GM21717 (cell line): Measurements from ENCODE around the gene CST4.
"Not testable (repeated sequence)": the region's sequence is repeated elsewhere in the genome, so short reads cannot be mapped to it uniquely, and the experiment has no call there.

Source experiments
- ATAC-seq: cut with Tn5 transposase; IDR thresholded peaks from one replicate; pipeline ENCODE4 v1.9.1; 2021; ENCODE audit warnings: mild to moderate bottlenecking, moderate library complexity; ENCODE audit not compliant: unreplicated experiment

CST4 gene

DNA sequence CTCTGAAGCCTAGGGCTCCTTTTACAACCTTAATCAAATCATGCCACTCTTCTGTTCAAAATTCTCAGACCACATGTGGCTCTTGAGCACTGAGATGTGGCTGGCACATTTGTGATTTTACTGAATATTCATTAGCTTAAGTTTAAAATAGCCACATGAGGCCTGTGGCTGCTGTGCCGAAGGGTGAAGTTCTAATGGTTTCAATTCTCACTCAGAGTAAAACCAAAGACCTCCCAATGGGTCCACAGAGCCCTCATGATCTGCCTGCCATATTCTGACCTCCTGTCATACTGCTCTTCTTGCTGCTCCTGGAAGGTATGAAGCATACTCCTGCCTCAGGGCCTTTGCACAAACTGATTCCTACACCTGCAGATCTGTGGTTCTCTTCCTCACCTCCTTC lies 43.3 kb downstream of the CST4 start:
- no peak for ATAC-seq

DNA sequence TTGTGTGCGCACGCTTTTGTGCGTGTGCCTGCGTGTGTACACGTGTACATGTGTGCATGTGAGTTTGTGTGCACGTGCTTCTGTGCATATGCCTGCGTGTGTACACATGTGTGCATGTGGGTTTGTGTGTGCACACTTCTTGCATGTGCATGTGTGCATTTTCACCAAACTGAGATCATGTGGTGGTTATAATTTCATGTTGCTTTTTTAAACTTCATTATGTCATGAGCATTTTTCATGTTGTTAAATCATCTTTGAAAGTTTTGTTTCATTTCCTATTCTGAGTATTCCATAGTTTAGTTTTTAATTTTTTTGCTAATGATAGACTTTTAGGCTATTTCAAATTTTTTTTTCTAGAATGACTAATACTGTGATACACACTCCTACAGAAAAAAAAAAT lies 44.7 kb downstream of the CST4 start:
- ATAC-seq, result no peak

- no peak for ATAC-seq
These were observed 45.2 kb downstream of the CST4 start for GRCh38 chr20:23643659-23644058.

GRCh38 chr20:23641936-23642751 lies 46.7 kb downstream of the CST4 start:
- ATAC-seq, result no peak

DNA sequence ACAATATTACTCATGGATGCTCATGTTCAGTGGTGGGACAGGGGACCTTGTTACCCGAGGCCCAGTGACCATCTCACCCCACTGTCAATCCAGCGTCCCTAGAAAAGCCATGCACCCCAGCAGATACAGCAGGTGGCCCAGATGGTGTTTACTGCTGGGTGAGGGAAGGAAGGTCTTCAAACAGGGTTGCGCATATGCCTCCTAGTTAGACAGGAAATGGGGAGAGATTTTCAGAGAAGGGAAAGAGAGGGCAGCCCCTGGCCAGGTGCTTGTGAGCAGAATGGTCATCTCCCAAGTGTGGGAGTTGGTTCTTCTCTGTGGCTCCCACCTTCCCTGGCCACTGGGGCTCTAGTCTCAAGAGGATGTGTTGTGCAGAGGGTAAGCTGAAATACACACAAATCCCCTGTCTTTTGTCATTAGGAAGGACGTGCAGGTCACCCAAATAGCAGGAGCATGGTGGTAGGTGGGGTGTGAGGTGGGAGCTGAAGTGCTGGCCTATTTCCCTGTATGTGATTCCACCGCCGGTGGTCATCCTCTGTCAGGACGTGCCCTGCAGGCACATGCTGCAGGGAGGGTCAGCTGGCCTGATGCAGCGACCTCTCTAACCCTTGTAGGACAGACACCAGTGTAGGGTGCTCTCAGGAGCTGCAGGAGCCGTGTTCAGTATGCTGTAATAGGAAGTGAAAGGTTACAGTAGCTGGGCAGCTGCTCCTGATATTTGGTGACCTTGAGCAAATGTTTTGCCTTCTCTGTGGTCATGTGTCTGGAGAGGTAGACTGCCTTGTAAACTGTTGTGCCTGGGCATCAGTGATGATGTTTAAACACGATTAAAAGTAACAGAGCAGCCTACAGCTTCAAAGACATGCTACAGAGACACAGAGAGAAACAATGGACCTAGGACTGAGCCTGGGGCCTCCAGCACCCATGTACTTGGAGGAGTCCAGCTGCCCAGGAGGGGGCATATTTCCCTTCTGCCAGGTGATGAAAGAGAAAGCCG lies 47.9 kb downstream of the CST4 start:
- ATAC-seq, result no peak

DNA sequence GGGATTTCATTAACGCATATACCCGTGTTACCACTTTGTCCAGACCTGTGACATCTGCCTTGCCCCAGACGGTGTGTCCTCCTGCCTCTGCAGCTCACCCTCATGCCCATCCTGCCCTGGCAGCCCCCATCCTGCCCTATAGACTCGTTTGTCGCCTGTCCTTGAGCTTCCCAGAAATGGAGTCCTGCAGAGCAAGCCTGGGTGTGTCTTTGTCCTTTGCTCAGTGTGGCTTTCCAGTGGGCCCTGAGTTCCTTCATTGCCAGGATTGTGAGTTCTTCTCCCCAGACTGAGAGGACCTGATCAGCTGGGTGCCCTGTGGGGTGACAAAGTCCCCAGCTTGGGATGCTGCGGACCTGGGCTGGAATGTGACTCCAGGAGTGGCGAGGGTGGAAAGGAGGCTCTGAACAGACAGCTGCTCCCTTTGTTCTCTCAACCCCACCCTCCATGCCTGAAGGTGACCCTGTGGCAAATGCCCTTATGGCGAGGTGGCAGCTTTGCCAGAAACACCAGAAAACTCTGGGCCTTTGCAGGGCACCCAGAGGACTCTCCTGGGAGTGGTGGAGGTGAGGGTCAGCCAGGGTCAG lies 48.7 kb downstream of the CST4 start:
- ATAC-seq, result no peak

DNA sequence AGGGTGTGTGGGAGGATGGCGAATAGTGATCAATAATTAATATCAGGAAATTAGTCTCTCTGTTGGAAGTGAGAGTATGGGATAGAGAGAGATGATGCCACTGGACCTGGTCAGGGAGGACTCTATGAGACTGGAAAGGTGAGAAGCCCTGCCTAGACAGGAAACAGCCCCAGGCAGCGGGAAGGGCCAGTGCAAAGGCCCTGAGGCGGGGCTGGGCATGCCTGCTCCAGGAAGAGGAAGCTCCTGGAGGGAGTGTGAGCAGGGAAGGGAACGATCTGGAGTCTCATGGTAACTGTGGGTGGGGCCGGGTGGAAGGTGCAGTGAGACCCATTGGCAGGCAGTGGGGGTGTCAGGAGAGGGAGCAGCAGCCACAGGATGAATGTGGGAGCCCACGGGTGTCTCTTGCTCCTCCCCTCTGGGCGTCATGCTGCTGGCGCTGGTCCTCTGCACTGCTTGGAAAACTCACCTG lies 49.3 kb downstream of the CST4 start:
- no peak for ATAC-seq

- no peak for ATAC-seq
These were observed 50.5 kb downstream of the CST4 start for GRCh38 chr20:23638309-23638708.

DNA sequence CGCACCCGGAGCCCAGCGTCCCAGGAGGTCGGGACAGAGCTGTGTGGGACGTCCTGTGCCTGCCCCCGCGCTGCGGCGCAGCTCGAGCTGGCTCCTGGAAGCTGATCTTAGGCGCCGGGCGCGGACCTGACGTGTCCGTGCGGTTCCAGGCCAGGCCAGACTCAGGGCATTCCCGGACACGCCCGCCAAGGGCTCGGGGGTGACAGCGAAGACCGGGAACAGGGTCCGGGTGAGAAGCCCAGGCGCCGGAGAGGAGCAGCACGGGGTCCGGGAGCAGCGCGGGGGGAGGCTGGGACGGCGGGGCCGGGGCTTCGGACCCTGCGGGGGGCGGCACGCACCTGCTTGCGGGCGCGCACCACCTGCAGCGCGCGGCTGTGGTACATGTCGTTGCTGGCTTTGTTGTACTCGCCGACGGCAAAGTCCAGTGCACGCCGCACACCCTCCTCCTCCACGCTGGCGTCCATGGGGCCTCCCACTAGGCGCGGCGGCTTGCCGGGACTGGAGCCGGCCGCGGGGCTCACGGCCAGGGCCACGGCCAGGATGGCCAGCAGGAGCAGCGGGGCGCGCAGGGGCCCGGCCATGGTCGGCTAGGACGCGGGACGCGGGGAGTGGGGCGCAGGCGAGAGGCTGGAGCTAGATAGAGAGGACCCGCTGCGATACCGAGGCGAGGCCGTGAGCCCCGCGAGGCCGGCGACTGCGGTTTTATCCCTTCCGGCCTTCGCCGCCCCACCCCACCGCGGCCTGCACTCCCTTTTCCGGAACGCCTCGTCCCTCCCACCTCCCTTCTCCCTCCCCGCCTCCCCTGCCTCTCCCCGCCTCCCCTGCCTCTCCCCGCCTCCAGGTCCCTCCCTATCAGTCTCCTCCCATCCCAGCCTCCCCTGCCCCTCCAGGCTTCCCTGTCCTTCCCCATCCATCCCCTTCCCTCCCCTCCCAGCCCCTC lies 51.3 kb downstream of the CST4 start, which contains the start of gene CST3:
CST3 (minus strand) TSS at position 674 of the 940 bp plus-strand sequence; CDS start at position 581, 93 bp downstream.
- ATAC-seq, result peak; percentile 42

- ATAC-seq, result no peak
These were observed 51.9 kb downstream of the CST4 start for GRCh38 chr20:23636908-23637281.

GRCh38 chr20:23636182-23636907 lies 52.5 kb downstream of the CST4 start:
- no peak for ATAC-seq

- not testable (repeated sequence) for ATAC-seq
These were observed 53.1 kb downstream of the CST4 start for GRCh38 chr20:23635768-23636090.
